Islet of Langerhans (tissue), 1 donor: ENCODE data around the gene DDC.

Source experiments
- FAIRE-seq: peaks from one replicate; lab custom pipeline; 2011; peaks lifted over from hg19 to GRCh38; lab: Jason Lieb, UNC

DDC gene

GRCh38 chr7:50412973-50413372 lies 152.2 kb downstream of the DDC start:
- no peak for FAIRE-seq

GRCh38 chr7:50411332-50411731 lies 153.9 kb downstream of the DDC start:
- FAIRE-seq = no peak

- no peak for FAIRE-seq
These were observed 155.1 kb downstream of the DDC start for GRCh38 chr7:50409856-50410745.
